GM12872 (cell line): ENCODE measurements around the gene TMEM178B.

Experiments used
- TF ChIP-seq, protein P1 (sequence below): IDR thresholded peaks from 3 replicates; pipeline ENCODE4 v1.5.1; 2011; ENCODE audit warnings: low read depth, mild to moderate bottlenecking, low read length, moderate library complexity; ENCODE audit not compliant: insufficient read depth

Gene TMEM178B

DNA sequence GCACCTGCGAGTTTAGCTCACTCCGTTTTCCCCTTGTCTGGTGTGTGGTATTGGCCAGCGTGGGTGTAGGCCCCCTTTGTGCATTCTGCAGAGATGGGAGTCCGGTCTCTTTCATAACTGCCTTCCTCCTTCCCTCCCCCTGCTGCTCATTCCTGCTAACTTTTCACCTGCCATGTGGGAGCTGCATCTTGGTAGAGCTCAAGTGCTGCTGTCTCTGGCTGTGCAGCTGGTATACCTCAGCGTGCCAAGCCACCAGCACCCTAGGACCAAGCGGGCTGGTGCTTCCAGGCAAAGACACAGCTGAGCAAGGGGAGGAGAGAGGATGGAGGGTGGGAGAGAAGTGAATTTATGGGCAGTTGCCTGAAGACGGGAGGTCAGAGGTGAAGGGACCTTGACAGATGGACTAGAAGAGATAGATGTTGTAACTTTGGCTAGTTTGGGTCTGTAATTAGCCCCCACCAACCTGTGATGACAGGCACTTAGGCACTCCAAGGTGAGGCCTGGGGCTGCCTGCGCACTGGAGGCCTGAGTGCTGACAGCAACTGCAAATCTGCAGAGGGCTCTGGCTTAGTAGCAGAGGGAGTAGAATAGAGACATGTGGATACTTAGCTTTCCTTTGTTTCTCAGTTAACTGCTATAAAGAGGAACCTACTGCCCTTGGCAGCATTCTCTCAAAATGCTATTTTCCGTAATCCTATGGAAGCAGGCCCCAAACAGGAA is 328.6 kb downstream of the TMEM178B start:
- TF ChIP-seq, protein P1, sequence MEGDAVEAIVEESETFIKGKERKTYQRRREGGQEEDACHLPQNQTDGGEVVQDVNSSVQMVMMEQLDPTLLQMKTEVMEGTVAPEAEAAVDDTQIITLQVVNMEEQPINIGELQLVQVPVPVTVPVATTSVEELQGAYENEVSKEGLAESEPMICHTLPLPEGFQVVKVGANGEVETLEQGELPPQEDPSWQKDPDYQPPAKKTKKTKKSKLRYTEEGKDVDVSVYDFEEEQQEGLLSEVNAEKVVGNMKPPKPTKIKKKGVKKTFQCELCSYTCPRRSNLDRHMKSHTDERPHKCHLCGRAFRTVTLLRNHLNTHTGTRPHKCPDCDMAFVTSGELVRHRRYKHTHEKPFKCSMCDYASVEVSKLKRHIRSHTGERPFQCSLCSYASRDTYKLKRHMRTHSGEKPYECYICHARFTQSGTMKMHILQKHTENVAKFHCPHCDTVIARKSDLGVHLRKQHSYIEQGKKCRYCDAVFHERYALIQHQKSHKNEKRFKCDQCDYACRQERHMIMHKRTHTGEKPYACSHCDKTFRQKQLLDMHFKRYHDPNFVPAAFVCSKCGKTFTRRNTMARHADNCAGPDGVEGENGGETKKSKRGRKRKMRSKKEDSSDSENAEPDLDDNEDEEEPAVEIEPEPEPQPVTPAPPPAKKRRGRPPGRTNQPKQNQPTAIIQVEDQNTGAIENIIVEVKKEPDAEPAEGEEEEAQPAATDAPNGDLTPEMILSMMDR, result no peak

- TF ChIP-seq, protein P1, result no peak
Measured at GRCh38 chr7:141406347-141406746, 332.5 kb downstream of the TMEM178B start.

DNA sequence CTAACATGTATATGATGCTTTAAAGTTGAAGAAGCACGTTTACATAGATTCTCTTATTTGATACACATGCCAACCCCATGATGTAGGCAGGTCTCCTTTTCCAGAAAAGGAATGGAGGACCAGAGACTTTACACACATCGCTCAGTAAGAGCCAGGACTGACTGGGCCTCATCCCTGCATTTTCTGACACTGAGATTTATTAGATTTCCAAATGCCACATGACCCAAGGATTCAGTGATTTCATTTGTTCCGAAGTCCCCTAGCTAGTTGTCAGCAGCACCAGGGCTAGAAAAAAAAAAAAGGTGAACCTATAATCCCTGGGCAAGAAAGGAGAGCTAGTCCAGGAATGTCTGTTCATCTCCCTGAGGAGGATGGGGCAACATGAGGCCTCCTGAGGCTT is 334.0 kb downstream of the TMEM178B start:
- TF ChIP-seq, protein P1, result no peak

DNA sequence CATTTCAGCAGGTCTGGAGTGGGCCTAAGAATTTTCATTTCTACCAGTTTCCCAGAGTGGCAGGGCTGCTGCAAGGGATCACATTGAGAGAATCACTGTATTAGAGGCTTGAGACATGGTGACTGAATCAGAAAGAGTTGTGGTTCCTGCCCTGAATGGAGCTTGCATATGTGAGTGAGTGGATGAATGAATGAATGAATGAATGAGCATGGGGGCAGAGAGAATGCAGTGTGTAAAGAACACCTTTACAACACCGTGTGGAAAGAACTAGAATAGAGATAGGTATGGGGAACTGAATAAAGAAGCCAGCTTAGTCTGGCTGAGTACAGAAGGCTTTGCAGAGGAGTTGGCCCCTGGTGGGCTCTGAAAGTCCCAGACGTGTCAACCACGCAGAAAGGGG is 334.6 kb downstream of the TMEM178B start:
- TF ChIP-seq, protein P1, result no peak

GRCh38 chr7:141409219-141409618 is 335.4 kb downstream of the TMEM178B start:
- TF ChIP-seq, protein P1, result no peak

GRCh38 chr7:141409801-141410329 is 336.0 kb downstream of the TMEM178B start:
- TF ChIP-seq, protein P1, result no peak

DNA sequence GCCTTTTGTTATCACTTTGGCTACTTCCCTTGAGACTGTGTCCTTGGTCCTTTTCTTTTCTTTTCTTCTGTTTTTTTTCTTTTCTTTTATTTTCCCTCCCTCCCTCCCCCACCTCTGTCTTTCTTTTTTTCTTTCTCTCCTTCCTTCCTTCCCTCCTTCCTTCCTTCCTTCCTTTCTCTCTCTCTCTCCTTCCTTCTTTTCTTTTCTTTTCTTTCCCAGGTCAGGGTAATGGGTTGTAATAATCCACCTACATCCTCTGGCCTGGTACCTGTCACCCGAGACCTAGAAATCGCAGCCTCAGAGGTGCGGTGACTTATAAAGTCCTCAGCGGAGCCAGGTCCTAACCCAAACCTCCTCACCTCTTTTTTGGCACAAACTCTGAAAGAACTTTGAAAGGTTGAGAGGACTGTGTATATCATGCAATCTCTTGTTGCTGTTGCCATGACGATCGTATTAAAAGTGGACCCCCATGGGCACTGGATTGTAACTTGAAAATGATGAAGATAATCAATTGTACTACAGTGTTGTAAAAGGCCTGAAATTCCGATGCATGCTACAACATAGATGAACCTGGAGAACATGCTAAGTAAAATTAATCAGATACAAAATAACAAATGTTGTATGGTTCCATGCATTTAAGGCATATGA is 336.6 kb downstream of the TMEM178B start:
- TF ChIP-seq, protein P1, result no peak
